ENCODE measurements around the gene KCNAB3.

KCNAB3 gene

DNA sequence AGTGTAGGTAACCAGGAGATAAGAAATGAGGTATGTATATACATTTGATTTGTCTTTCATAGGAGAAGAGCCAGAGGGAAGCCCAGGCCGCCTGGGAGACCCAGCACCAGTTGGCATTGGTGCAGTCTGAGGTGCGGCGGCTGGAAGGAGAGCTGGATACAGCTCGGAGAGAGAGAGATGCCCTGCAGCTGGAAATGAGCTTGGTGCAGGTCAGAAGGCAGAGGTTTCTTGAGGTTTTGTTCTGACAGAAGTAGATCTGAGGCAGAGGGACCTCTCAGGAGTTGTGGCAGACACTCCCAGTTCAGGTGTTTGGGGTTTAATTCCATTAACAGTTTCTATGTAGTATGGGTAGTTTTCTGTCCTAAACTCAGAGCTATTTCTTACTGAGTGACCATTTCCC, 10.4 kb upstream of the KCNAB3 start:
- DNase-seq = no peak

DNA sequence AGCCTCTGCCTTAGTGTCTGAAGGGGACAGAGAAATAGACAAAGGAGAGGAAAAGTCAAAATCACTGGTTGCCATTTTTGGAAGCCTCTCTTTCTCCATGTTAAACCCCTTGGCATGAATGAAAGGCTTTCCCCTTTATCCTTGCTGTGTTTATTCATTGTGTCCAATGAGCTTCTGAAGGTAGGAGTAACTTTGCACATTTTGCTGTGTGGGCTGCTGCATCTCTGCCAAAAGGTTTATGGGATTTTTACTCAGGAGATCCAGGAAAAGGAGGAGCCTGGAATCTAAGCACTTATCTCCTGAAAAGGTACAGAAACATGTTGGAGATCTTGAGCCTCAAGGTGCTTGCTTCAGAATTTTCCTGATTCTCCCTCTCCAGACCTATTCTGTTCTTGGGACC, 6.2 kb upstream of the KCNAB3 start:
- no peak for DNase-seq

DNA sequence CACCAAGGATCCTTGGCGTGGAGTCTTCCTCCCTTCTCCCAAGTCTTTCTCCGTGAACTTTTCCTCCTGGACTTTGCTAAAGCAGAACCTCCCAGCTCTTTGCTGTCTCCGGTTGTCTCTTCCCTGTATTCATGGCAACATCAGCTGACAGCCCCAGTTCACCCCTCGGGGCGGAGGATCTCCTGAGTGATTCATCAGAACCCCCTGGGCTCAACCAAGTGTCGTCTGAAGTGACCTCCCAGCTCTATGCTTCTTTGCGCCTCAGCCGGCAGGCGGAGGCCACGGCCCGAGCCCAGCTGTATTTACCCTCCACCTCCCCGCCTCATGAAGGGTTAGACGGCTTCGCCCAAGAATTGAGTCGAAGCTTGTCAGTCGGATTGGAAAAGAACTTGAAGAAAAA, 3.3 kb upstream of the KCNAB3 start:
- DNase-seq = peak in 1 of 2 experiments; percentile 21

DNA sequence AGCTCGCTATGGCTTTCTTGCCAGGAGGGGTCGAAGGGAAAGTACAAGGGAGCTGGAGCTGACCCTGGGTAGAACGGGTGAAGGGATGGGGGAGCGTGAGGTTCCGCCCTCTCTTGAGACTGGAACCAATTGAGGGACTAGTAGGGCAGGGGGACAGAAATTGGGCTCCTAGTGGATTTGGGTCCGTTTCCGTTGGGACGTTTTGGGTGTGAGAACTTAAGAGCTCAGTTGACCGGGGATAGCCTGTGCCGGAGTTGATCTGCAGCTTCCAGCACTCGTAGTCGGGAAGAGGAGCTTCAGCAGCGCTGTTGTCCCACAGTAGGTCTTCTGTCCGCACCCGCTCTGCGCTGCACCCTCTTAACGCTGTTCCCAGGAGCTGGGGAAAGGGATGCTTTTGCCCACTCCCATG, 2.8 kb upstream of the KCNAB3 start:
- no peak for DNase-seq

DNA sequence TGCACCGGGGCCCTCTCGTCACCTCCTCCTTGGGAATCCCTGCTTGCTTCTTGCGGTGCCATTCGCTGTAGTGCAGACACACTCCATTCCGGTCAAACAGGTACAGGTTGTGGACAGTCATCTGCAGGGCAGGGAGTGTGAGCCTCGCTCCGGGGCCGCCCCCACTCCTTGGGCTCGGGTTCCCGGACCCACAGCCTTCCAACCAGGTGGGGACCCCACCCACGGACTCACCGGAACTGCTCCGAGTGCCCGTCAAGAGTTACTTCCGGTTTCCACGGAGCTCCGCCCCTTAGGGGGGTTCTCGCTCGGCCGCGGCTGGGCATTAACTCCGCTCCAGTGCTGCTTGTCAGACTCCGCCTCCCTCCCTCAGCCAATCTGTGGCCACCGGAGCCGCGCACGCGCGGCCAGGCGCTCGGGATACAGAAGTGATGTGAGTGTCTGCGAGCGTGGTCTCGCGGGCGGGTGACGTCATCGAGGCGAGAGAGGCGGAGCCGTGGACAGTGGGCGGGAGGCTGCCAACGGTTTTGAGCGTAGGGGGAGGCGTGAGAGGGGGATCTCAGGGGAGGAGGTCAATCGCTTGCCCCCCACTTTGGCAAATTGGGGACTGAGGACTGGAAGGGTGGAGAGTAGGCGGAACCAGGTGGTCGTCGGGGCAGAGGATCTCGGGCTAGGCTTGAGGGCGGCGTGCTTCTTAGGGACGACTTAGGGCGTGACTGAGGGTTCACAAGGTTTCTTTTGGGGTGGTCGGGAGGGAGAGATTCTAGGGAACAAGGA, 2.2 kb upstream of the KCNAB3 start, which contains the start of the genes CNTROB and TRAPPC1:
Gene CNTROB (plus strand): TSS at position 498 of the 774 bp plus-strand sequence. CDS start 874 bp downstream, outside the sequence.
Gene TRAPPC1 (minus strand): TSS at position 238 of the 774 bp plus-strand sequence. CDS start 117 bp downstream, at position 121.
- DNase-seq = peak; percentile 99 to 100

DNA sequence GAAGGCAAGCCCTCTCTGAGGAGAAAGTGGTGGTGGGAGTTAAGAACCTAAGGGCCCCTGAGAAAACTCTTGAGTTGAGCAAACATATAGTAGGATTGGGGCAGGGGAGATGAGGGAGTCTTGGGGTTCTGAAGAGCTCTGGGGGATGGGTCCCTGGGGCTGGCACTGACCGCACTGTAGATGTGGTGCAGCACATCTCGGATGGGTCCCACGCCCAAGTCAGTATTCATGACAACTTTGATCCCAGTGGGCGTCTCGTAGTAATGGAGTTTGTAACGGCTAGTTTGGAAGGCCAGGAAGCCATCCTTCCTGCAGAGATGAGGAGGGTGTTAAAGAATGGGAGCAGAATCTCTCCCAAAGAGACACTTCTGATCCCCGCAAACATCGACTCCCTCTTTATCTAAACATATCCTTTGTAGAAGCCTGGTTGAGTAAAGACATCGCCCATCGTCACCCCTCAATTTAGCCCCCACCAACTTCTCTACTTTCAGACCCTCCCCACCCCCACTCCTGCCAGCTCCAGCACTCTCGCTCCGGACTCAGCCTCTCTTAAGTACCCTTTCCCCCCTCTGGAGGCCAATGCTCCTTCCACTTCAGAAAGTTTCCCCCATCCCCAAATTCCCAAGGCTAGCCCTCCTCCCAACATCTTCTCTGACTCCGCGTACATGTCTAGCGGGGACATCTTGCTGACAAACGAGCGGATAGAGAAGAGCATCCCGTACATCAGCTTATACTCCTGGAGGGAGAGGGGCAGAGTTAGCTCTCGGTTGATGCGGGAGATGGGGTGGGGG, 1.4 kb upstream of the KCNAB3 start:
- no peak for DNase-seq

DNA sequence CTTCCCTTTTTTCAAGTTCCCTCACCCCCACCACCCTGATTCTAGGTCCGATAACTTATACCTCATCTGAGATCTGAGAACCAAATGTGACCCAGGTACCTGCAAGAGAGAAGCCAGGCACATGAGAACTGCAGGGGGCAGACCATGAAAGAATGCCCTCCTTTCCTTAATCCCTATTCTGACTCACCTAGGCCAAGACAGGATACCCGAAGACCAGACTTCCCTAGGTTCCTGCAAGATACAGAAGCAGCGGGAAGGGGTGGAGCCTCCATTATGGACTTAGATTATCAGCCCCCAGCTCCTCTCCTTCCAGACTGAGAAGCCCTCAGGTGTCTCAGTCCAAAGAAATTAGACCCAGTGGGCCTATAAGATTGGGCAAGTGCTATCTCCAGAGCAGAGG, 2.1 kb downstream of the KCNAB3 start:
- DNase-seq = no peak

DNA sequence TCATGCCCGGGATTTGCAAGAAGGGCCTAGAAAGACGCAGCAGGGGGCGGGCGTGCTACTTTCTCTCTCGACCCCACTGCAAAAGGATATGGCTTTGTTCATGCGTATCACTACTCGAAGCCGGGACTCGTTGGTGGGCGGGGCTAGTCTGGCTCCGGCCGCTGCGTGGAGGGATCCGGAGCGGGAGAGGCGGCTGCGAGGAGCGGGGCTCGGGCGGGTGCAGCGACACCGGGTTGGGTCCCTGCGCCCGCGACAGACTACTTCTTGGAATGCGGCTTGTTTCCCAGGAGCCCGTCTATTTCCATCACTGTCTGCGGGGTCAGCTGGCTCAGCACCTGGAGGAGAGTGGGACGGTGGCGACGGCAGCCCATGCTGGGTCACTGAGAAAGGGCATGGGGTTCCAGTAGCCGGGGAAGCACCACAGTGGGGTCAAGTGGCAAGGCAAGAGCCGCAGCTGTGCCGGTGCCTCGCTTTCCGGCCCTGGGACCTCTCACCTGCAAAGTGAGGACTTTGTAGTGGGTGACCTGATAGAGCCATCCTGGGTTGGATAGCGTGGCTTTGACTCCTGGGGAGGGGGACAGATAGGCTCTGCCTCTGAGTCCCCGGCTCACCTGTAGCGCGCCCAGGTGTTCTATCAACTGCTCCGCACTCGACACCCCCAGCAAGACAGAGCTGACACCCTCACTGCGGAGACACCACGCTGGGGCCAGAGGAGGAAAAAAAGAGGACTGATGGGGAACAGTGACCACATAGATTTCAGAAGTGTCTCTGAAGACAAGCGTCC, 6.6 kb downstream of the KCNAB3 start:
- peak; percentile 80 to 81 for DNase-seq

DNA sequence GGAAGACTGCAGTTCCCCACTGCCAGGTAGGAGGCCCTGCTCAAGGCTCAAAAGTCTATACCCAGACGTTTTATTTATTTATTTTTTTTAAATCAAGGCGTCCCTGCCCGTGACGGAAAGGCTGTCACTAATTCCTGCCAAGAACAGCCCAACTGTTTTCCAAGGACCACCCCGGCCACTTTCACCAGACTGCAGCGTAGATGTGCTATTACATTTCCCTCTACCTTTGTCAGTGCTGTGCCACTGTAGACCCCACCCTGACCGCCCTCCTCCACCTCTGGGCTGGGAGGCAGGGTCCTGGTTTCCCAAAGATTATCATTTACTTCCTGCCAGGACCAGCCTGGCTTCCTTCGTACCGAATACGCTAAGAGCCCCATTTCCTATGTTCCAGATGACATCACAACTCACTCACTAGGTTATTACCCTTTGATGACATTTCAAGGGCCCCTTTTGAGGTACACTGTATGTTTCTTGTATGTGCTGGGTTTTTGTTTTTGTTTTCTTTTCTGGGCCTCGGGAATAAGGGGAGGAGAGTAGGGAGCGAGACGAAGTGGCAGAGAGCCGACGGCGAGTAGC, 7.3 kb downstream of the KCNAB3 start:
- no peak for DNase-seq

DNA sequence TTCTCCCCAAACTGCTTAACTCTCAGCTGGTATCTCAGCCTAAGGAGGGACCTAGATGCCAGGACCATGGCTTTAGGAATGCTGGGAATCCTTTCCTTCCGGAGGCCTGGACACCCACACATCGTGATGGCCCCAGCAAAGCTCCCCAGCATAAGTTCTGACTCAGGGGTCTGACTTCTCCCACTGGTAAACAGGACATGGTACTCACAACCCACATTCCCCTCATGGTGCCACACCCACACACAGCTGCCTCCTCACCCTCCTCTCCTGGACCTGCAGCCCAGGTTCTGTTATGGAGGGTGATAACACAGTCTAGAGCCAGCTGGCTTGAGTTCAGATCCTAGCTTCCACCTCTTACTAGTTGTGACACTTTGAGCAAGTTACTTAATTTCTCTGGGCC, 12.8 kb downstream of the KCNAB3 start:
- DNase-seq = no peak

DNA sequence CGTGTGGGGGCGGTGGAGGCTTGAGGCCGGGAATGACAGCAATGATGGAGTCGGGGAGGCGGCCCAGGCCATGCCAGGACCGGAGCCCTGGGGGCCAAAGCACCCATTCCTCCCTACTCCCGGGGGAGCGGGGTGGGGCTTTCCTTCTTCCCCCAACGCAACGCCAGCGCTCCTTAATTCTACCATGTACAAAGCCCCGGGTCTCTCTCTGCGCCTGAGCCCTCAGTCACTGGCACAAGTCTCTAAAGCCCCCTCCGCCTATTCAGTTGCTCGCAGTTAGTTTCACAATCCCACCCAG, 13.3 kb downstream of the KCNAB3 start:
- no peak for DNase-seq

DNA sequence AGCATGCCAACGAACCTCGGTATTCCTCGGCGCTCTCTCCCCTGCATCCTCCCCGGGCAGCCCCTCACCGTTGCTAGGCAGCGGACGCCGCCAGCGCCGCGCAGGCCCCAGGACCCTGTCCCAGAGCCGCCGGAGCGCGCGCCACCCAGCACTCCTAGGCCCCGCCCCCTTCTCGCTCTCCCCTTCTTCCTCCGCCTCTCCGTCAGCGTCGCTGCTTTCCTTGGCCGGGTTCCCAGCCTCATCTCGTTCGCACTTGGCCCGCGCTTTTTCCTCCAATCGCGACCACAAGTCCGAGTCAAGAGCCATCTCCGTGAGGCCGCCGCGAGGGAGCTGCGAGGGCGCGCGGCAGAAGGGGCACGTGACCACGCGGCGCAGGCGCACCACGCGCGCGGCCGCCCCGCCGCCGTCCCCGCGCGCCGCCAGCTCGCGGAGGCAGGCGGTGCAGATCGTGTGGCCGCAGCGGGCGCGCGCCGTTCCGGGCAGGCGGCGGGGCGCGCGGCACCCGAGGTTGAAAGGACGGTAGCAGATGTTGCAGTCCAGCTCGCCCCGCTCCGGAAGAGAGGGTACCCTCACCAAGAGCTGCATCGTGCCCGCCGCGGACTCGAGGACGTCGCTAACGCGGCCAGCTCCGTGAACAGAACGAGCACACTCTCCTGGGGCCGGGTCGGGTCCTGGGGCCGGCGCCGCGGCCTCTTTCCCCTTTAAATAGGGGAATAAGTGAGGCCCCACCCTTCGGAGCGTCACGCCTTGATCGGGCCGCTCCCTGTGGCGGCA, 13.9 kb downstream of the KCNAB3 start, which contains the start of gene RNF227:
Gene RNF227 (minus strand): TSS at position 679 of the 774 bp plus-strand sequence. CDS start 94 bp downstream, at position 585.
- DNase-seq = peak; percentile 75 to 80

DNA sequence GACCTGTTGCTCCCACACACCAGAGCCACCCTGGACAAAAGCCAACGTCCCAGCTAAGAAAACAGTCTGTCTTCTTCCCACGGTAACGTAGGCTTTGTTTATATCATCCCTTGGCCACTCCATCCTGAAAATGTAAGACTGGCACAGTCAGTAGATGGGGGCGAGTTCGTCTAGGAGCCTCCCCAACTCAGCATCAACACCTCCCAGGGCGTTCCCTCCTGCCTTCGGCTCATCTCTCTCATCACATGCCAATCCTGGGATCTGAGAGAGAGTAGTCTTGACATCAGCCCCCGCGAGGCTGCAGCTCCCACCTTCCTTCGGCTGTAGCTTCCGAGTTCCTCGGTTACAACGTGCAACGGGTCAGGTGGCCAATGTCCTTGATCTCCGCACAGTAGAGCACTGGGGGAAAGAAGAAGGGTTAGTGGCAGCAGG, 14.5 kb downstream of the KCNAB3 start:
- DNase-seq = no peak

DNA sequence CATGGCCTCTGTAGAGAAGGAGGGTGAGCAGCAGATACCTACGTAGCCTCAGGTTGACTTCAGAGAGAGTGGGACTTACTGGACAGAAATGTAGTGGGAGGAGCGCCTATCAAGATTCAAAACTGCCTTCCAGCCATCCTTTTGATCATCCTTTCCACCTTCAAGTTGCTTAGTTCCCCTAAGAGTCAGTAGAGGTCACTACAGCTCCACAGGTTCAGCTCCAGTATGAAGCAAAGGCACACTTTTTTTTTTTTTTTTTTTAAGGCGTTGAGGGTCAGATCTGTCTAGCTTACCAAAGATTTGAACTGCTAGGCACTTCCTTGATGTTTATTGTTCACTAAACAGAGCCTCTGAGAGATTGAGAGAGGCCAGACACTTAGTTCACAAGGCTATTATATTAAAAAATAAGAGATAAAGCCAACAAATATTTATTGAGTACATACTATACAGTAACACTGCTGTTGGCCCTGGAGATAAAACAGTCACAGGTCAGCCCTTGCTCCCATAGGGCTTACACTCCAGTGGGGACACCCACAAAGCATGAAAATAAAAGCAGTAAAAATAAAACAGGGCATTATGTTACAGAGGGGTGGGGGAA, 16.6 kb downstream of the KCNAB3 start:
- peak in 1 of 2 experiments; percentile 44 for DNase-seq

DNA sequence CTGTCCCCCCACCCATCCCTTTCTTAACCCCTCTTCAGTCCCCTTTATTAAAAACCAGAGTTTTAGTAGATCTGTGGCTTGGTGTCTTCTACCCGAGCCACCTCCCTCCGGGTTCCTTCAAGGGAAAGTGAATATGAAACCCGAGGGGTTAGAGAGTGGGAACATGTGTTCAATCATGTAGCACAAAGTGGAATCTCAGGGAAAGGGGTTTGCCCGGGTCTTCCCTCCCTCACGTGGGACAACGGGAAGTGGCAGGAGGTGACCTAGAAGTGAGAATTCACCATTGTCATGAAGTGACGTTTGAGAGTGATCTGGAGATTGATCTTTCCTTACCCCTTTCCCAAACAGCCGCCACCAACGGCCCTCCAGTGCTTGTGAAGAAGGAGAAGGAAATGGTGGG, 18.5 kb downstream of the KCNAB3 start:
- DNase-seq = no peak

DNA sequence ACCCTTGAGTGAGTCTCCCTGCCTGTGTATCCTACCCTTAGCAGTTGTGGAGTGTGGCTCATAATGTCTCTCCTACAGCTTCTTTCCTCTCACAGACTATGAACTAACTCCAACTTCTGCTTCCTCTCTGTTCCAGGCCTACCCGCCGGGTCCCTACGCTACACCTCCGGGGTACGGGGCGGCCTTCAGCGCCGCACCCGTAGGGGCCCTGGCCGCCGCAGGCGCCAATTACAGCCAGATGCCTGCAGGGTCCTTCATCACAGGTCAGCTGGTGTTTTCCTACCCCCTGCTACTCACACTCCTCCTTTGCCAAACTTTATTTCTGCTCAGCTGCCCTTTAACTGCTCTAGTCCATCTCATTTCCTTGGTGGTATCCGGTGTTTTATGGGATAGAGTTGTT, 18.9 kb downstream of the KCNAB3 start:
- DNase-seq = no peak

DNA sequence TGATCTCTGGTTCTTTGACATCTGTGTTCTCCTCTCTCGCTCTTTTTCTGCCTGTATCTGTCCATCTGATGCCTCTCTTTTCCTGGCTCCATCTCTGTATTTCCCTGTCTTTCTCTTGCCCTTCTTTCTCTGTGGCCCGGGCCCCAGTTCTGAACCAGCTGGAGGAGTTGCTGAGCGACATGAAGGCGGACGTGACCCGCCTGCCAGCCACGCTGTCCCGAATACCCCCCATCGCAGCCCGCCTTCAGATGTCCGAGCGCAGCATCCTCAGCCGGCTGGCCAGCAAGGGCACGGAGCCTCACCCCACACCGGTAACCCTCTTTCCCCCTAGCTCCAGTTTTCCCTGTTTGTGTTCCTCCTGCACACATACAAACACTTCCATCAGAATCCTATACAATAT, 19.4 kb downstream of the KCNAB3 start:
- DNase-seq = no peak

DNA sequence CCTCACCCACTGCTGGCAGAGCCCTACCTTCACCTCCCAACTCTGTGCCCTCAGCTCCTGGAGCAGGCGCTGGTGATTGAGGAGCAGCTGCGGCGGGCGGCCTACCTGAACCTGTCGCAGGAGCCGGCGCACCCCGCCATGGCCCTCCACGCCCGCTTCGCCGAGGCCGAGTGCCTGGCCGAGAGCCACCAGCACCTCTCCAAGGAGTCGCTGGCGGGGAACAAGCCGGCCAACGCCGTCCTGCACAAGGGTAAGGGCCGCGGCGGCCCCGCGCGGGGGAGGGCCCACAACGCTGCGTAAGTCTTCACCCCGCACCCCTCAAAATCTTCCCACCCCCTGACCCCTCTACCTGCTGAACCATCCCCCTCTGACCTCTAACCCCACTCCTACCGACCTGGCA, 20.6 kb downstream of the KCNAB3 start:
- no peak for DNase-seq

DNA sequence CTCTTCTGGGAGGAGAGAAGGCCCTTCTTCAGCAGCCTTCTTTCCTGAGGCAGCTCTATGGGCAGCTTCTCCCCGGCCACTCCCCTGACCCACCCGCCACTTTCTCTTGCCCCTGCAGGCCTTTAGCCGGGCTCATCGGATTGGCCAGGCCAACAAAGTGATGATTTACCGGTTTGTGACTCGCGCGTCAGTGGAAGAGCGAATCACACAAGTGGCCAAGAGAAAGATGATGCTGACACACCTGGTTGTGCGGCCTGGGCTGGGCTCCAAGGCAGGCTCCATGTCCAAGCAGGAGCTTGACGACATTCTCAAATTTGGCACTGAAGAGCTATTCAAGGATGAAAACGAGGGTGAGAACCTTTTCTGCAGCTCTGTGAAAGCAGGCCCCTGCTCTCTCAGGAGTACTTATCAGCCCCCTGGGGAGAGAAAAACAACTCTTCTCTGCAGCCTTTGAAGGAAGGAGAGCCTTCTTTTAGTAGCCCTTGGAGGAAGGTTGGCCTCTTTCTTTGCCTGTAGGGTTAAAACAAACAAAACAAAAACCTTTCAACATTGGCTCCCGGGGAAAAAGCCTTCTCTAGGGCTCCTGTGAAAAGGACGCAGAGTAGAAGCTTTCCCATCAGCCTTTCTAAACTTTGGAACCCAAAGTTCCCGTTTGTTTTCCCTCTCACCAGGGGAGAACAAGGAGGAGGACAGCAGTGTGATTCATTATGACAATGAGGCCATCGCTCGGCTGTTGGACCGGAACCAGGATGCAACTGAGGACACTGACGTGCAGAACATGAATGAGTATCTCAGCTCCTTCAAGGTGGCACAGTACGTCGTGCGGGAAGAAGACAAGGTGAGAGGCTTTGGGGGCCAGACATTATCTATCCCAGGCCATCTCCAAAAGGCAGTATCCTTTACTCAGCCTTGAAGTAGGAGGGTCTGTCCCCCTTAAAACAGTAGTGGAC, 26.2 kb downstream of the KCNAB3 start:
- no peak for DNase-seq

DNA sequence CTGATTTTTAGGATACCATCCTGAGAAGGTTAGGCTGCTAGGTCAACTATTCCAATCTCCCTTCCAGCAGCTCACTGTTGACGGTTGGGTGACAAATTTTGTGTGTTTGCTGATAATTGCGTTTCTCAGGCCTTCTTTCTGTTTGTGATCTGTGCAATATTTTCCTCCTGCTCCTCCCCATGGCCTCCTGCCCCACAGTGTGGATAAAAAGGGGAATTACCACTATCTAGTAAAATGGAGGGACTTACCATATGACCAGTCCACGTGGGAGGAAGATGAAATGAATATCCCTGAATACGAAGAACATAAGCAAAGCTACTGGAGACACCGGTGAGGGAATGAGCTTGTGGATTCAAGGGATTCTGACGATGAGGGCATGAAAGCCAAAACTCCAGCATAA, 31.9 kb downstream of the KCNAB3 start:
- DNase-seq = no peak

Measured in stimulated activated CD4-positive, alpha-beta T cell treated with anti-CD3 and anti-CD28 coated beads, Interleukin-4, amount 100 ng/mL, for 4 hours (primary cell).